Measurements from ENCODE around the gene MC4R.

DNA sequence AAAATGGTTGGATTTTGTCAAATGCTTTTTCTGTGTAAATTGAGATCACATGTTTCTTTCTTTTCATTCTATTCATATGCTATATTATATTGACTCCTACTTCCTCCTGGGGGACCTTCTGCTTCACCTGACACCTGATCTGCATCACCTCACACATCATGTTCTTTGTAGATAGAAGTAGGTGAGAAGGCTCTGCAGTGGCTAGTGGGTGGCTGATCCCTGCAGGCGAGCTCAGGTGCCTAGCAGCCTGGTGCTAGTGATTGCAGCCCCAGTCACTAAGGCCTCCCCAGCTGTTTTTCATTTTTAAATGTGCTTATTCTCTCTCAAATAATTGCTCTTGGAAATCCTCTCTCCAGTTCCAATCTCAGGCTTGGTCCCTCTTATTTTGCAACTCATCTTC is 33.6 kb downstream of the MC4R start:
- TF ChIP-seq, protein P1, sequence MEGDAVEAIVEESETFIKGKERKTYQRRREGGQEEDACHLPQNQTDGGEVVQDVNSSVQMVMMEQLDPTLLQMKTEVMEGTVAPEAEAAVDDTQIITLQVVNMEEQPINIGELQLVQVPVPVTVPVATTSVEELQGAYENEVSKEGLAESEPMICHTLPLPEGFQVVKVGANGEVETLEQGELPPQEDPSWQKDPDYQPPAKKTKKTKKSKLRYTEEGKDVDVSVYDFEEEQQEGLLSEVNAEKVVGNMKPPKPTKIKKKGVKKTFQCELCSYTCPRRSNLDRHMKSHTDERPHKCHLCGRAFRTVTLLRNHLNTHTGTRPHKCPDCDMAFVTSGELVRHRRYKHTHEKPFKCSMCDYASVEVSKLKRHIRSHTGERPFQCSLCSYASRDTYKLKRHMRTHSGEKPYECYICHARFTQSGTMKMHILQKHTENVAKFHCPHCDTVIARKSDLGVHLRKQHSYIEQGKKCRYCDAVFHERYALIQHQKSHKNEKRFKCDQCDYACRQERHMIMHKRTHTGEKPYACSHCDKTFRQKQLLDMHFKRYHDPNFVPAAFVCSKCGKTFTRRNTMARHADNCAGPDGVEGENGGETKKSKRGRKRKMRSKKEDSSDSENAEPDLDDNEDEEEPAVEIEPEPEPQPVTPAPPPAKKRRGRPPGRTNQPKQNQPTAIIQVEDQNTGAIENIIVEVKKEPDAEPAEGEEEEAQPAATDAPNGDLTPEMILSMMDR (IDR thresholded peaks at IDR 0.05), result no peak
- no peak for TF ChIP-seq POLR2A (IDR thresholded peaks at IDR 0.05)

Measured in gastroesophageal sphincter (tissue), 3 donors.